HL-60 (cell line): Measurements from ENCODE around the gene LYPD1.

ENCODE experiments used
- DNase-seq, 2 experiments: peaks; one replicate each; pipeline ENCODE4 v3.0.0-alpha.2; 2010 to 2020; ENCODE audit warnings: low read depth in 1 of 2, low spot score in 1 of 2
- H3K27ac ChIP-seq: fragments of 250-450 bp; sonication (Bioruptor Pico); replicated peaks from 2 replicates; pipeline ENCODE4 v1.5.1; 2020; ENCODE audit warnings: mild to moderate bottlenecking, moderate library complexity
- H3K27me3 ChIP-seq: fragments of 250-450 bp; sonication (Bioruptor Pico); 2 replicates; pipeline ENCODE4 v1.5.1; 2021; ENCODE audit warnings: mild to moderate bottlenecking, moderate library complexity; ENCODE audit not compliant: insufficient read depth, poor library complexity, severe bottlenecking
- H3K4me3 ChIP-seq: replicated peaks from 2 replicates; pipeline ENCODE4 v1.5.1; 2011; ENCODE audit warnings: mild to moderate bottlenecking, control low read depth, low read length; ENCODE audit not compliant: insufficient read depth
- GABPA ChIP-seq: IDR thresholded peaks from 2 replicates; pipeline ENCODE4 v1.6.1; 2012; ENCODE audit warnings: low read depth
- POLR2AphosphoS5 ChIP-seq: IDR thresholded peaks from 2 replicates; pipeline ENCODE4 v1.6.1; 2012; ENCODE audit warnings: low read depth
- SPI1 ChIP-seq: IDR thresholded peaks from 2 replicates; pipeline ENCODE4 v1.6.1; 2012; ENCODE audit warnings: low read depth, mild to moderate bottlenecking, borderline replicate concordance
- TF ChIP-seq, protein P1 (sequence below): IDR thresholded peaks from 2 replicates; pipeline ENCODE4 v1.6.1; 2012; ENCODE audit warnings: low read depth; ENCODE audit not compliant: insufficient replicate concordance
- TF ChIP-seq, protein P2 (sequence below): IDR thresholded peaks from one replicate; pipeline ENCODE4 v1.5.1; 2011; ENCODE audit warnings: low read length, control low read depth, inconsistent platforms; ENCODE audit not compliant: insufficient read depth

LYPD1 gene

DNA sequence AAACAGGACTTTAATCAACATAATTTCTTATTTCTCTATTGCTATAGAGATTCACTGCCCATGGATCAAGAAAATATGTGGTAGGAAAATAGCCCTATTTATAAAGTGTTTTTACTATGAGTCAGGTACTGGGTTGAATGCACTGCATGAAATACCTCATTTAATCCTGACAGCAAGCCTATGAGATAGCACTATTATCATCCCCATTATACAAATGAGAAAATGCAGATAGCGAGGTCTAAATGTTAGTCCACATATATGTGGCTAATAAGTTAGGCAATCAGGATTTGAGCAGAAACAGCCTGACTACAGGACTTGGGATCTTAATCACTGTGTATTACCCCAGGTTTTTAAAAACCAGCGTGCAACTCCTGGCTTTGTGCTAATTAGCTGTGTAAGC, 8.5 kb upstream of the LYPD1 start:
- DNase-seq: no peak
- Histone ChIP-seq H3K27me3 (peaks cover 11% of the 10 kb centered on the region), H3K27ac (no peak overlapping the region), H3K4me3 (no peak overlapping the region)
- no peak for TF ChIP-seq POLR2AphosphoS5
- no peak for TF ChIP-seq GABPA
- TF ChIP-seq, protein P1, sequence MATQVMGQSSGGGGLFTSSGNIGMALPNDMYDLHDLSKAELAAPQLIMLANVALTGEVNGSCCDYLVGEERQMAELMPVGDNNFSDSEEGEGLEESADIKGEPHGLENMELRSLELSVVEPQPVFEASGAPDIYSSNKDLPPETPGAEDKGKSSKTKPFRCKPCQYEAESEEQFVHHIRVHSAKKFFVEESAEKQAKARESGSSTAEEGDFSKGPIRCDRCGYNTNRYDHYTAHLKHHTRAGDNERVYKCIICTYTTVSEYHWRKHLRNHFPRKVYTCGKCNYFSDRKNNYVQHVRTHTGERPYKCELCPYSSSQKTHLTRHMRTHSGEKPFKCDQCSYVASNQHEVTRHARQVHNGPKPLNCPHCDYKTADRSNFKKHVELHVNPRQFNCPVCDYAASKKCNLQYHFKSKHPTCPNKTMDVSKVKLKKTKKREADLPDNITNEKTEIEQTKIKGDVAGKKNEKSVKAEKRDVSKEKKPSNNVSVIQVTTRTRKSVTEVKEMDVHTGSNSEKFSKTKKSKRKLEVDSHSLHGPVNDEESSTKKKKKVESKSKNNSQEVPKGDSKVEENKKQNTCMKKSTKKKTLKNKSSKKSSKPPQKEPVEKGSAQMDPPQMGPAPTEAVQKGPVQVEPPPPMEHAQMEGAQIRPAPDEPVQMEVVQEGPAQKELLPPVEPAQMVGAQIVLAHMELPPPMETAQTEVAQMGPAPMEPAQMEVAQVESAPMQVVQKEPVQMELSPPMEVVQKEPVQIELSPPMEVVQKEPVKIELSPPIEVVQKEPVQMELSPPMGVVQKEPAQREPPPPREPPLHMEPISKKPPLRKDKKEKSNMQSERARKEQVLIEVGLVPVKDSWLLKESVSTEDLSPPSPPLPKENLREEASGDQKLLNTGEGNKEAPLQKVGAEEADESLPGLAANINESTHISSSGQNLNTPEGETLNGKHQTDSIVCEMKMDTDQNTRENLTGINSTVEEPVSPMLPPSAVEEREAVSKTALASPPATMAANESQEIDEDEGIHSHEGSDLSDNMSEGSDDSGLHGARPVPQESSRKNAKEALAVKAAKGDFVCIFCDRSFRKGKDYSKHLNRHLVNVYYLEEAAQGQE: no peak
- TF ChIP-seq, protein P2, sequence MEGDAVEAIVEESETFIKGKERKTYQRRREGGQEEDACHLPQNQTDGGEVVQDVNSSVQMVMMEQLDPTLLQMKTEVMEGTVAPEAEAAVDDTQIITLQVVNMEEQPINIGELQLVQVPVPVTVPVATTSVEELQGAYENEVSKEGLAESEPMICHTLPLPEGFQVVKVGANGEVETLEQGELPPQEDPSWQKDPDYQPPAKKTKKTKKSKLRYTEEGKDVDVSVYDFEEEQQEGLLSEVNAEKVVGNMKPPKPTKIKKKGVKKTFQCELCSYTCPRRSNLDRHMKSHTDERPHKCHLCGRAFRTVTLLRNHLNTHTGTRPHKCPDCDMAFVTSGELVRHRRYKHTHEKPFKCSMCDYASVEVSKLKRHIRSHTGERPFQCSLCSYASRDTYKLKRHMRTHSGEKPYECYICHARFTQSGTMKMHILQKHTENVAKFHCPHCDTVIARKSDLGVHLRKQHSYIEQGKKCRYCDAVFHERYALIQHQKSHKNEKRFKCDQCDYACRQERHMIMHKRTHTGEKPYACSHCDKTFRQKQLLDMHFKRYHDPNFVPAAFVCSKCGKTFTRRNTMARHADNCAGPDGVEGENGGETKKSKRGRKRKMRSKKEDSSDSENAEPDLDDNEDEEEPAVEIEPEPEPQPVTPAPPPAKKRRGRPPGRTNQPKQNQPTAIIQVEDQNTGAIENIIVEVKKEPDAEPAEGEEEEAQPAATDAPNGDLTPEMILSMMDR: no peak
- TF ChIP-seq SPI1: no peak

DNA sequence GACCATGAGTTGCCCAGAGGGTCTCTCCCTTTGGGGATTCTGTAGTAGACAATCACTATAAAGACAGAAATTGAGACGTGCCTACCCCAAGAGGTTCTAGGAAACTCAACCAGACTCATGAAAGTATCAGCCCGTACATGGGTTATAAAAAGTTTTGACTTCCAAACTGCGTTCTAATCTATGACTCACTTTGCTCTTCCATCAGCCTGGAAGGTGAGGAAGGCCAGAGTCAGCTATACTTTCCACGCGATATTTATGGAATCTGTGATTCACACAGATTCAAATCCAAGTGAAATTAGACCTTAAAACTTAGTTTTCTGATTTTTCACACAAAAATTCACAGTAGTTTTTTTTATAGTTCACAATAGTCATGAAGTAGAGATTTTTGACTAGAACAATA, 7.7 kb upstream of the LYPD1 start:
- DNase-seq: no peak
- no peak overlapping the region for H3K4me3 ChIP-seq
- TF ChIP-seq, protein P1: no peak
- TF ChIP-seq SPI1 (no peak), GABPA (no peak), POLR2AphosphoS5 (no peak)
- TF ChIP-seq, protein P2: no peak
- H3K27ac ChIP-seq: no peak overlapping the region
- peaks cover 14% of the 10 kb centered on the region for H3K27me3 ChIP-seq

DNA sequence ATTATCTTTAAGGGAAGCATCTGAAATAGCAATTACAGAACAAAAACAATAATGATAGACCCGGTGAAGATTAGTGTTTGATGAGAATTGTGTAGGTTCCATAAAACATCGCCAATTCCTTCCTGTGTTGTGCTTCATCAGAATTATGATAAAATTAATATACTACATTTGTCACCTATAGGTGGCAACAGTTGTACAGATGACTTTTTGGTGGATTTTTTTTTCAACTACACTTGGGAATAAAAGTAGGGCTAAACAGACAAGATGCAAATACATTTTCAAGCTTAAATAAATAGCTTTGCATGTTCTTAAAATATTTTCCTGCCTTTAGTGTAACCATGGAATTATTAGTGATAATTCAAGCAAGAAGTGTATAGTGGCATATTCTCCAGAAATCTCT, 7.0 kb upstream of the LYPD1 start:
- no peak overlapping the region for H3K4me3 ChIP-seq
- H3K27ac ChIP-seq: no peak overlapping the region
- TF ChIP-seq, protein P1: no peak
- TF ChIP-seq, protein P2: no peak
- no peak for TF ChIP-seq SPI1
- no peak for TF ChIP-seq POLR2AphosphoS5
- no peak for TF ChIP-seq GABPA
- no peak for DNase-seq
- peaks cover 14% of the 10 kb centered on the region for H3K27me3 ChIP-seq
